ENCODE measurements around the gene MICAL3.

Gene MICAL3

GRCh38 chr22:18012531-18012930, 11.8 kb downstream of the MICAL3 start:
- Histone ChIP-seq H3K27ac (ENCODE audit: low read depth, low read length, poor library complexity, severe bottlenecking) (no peak overlapping the region), H3K9me2 (ENCODE audit: low read depth, low read length) (no peaks in the 10 kb centered on the region), H3K27me3 (ENCODE audit: insufficient read depth, low read length) (0 out of 2 replicates have a peak, but pooled peaks cover 2% of the 10 kb centered on the region), H3K4me2 (ENCODE audit: low read length) (no peak overlapping the region), H4K20me1 (ENCODE audit: insufficient read depth, low read length) (no peaks in the 10 kb centered on the region), H2AFZ (ENCODE audit: low read length) (no peak overlapping the region), H3K36me3 (ENCODE audit: insufficient read depth, low read length) (no peaks in the 10 kb centered on the region), H3F3A (ENCODE audit: insufficient read depth, low read length) (no peaks in the 10 kb centered on the region), H3K9me3 (ENCODE audit: low read length) (no peaks in the 10 kb centered on the region), H3K9ac (ENCODE audit: low read length) (no peak overlapping the region), H3K4me3 (ENCODE audit: low read depth, low read length, poor library complexity, severe bottlenecking) (no peak overlapping the region), H3K79me2 (ENCODE audit: insufficient read depth, low read length) (no peaks in the 10 kb centered on the region), H3K4me1 (ENCODE audit: insufficient read depth, low read length, severe bottlenecking) (no peaks in the 10 kb centered on the region)
- TF ChIP-seq CTCF (IDR thresholded peaks at IDR 0.05; ENCODE audit: low read length) (no peak), EZH2 (IDR thresholded peaks at IDR 0.05; ENCODE audit: borderline replicate concordance, low read length) (no peak)

GRCh38 chr22:18010266-18010665, 14.1 kb downstream of the MICAL3 start:
- no peak overlapping the region for H3K4me2 ChIP-seq (ENCODE audit: low read length)
- H3K27ac ChIP-seq (ENCODE audit: low read depth, low read length, poor library complexity, severe bottlenecking), result no peak overlapping the region
- H3K4me1 ChIP-seq (ENCODE audit: insufficient read depth, low read length, severe bottlenecking), result peaks cover 7% of the 10 kb centered on the region
- no peak overlapping the region for H3K4me3 ChIP-seq (ENCODE audit: low read depth, low read length, poor library complexity, severe bottlenecking)
- H3K36me3 ChIP-seq (ENCODE audit: insufficient read depth, low read length), result no peaks in the 10 kb centered on the region
- no peak overlapping the region for H3K9ac ChIP-seq (ENCODE audit: low read length)
- H3K79me2 ChIP-seq (ENCODE audit: insufficient read depth, low read length), result no peaks in the 10 kb centered on the region
- H4K20me1 ChIP-seq (ENCODE audit: insufficient read depth, low read length), result no peaks in the 10 kb centered on the region
- no peaks in the 10 kb centered on the region for H3K27me3 ChIP-seq (ENCODE audit: insufficient read depth, low read length)
- no peak overlapping the region for H2AFZ ChIP-seq (ENCODE audit: low read length)
- H3K9me3 ChIP-seq (ENCODE audit: low read length), result no peaks in the 10 kb centered on the region
- no peaks in the 10 kb centered on the region for H3K9me2 ChIP-seq (ENCODE audit: low read depth, low read length)
- TF ChIP-seq EZH2 (IDR thresholded peaks at IDR 0.05; ENCODE audit: borderline replicate concordance, low read length), result no peak
- no peak for TF ChIP-seq CTCF (IDR thresholded peaks at IDR 0.05; ENCODE audit: low read length)
- no peaks in the 10 kb centered on the region for H3F3A ChIP-seq (ENCODE audit: insufficient read depth, low read length)

- Histone ChIP-seq H2AFZ (ENCODE audit: low read length) (no peak overlapping the region), H3K27me3 (ENCODE audit: insufficient read depth, low read length) (no peaks in the 10 kb centered on the region), H3K9ac (ENCODE audit: low read length) (no peak overlapping the region), H3K9me3 (ENCODE audit: low read length) (no peaks in the 10 kb centered on the region), H3K36me3 (ENCODE audit: insufficient read depth, low read length) (no peaks in the 10 kb centered on the region), H3F3A (ENCODE audit: insufficient read depth, low read length) (no peaks in the 10 kb centered on the region), H3K27ac (ENCODE audit: low read depth, low read length, poor library complexity, severe bottlenecking) (no peak overlapping the region), H3K4me2 (ENCODE audit: low read length) (no peak overlapping the region), H3K4me3 (ENCODE audit: low read depth, low read length, poor library complexity, severe bottlenecking) (no peak overlapping the region), H3K79me2 (ENCODE audit: insufficient read depth, low read length) (no peaks in the 10 kb centered on the region), H3K4me1 (ENCODE audit: insufficient read depth, low read length, severe bottlenecking) (peaks cover 19% of the 10 kb centered on the region), H3K9me2 (ENCODE audit: low read depth, low read length) (no peaks in the 10 kb centered on the region), H4K20me1 (ENCODE audit: insufficient read depth, low read length) (no peaks in the 10 kb centered on the region)
- TF ChIP-seq EZH2 (IDR thresholded peaks at IDR 0.05; ENCODE audit: borderline replicate concordance, low read length) (no peak), CTCF (IDR thresholded peaks at IDR 0.05; ENCODE audit: low read length) (no peak)
Observed at GRCh38 chr22:18008136-18008535, 16.2 kb downstream of the MICAL3 start.
